Lower leg skin (tissue), 4 donors: ENCODE data around the gene BTN2A1. TPM values are rescaled to one million over a fixed set of nuclear protein-coding genes. Genes with fewer than 3 reads are reported as not detected.
"Not testable (repeated sequence)": the region's sequence is repeated elsewhere in the genome, so short reads cannot be mapped to it uniquely, and the experiment has no call there.

Source experiments
- DNase-seq, 2 donors: peaks; one replicate each; pipeline ENCODE4 v3.0.0-alpha.2; 2019; ENCODE audit warnings: low spot score in 2 of 2
- H3K4me3 ChIP-seq: fragments of 200-600 bp; sonication (generic); 2 replicates; pipeline ENCODE4 v1.5.1; 2017; ENCODE audit warnings: mild to moderate bottlenecking, low read depth; ENCODE audit not compliant: poor library complexity, severe bottlenecking
- CTCF ChIP-seq, 3 donors: fragments of 450-650 bp; IDR thresholded peaks; one replicate each; pipeline ENCODE4 v1.5.1; 2016; ENCODE audit warnings: antibody characterized with exemption in 3 of 3, mild to moderate bottlenecking in 3 of 3, moderate library complexity in 2 of 3
- POLR2A ChIP-seq, 2 donors: fragments of 450-650 bp; IDR thresholded peaks; one replicate each; pipeline ENCODE4 v1.6.1; 2016 to 2017; ENCODE audit warnings: antibody characterized with exemption in 2 of 2, mild to moderate bottlenecking in 1 of 2, moderate library complexity in 1 of 2
- WGBS, 2 donors: methylation state at CpG; one replicate each; pipeline ENCODE4 v1.1.5; 2018; 5-methylcytosine and 5-hydroxymethylcytosine counted together
- intact Hi-C: fragments of 100-400 bp; cut with DNase I; formaldehyde crosslinking; loops from one replicate; pipeline ENCODE4 v1.15.0; 2023; ENCODE audit warnings: low total_unique reads
- total RNA-seq, 4 donors: library from RNA; depleted of rRNA; stranded (reverse); fragments of >200 nt; gene quantifications; one replicate each; pipeline ENCODE4 v1.1.0, GENCODE V29; 2016

The BTN2A1 gene
- total RNA-seq, 4 donors from 2014 or later: 9.9 to 16.4 (median 12.0) TPM

- no peak for TF ChIP-seq POLR2A (IDR thresholded peaks at IDR 0.05)
- TF ChIP-seq CTCF (IDR thresholded peaks at IDR 0.05): no peak
- no peak for DNase-seq
- intact Hi-C loops: no loop called here
- H3K4me3 ChIP-seq: no peak overlapping the region
- 78% methylated on average over 3 of the region's 3 CpGs for WGBS, 2 donors
Observed at GRCh38 chr6:26414281-26414680, 43.5 kb upstream of the BTN2A1 start.

GRCh38 chr6:26415036-26415614 is 42.6 kb upstream of the BTN2A1 start:
- 82 to 86% methylated on average over 1 of the region's 1 CpG for WGBS, 2 donors
- no peak overlapping the region for H3K4me3 ChIP-seq
- intact Hi-C loops: no loop called here
- DNase-seq: no peak
- TF ChIP-seq CTCF (IDR thresholded peaks at IDR 0.05) (no peak), POLR2A (IDR thresholded peaks at IDR 0.05) (no peak)

GRCh38 chr6:26415791-26416190 is 42.0 kb upstream of the BTN2A1 start:
- H3K4me3 ChIP-seq: no peak overlapping the region
- 69 to 90% methylated on average over 2 of the region's 2 CpGs for WGBS, 2 donors
- no peak for DNase-seq

GRCh38 chr6:26416288-26416687 is 41.5 kb upstream of the BTN2A1 start:
- 52 to 95% methylated on average over 1 of the region's 1 CpG for WGBS, 2 donors
- DNase-seq: no peak
- no peak overlapping the region for H3K4me3 ChIP-seq
- intact Hi-C loops: no loop called here
- TF ChIP-seq CTCF (IDR thresholded peaks at IDR 0.05): no peak

More at GRCh38 chr6:26415791-26416190, 42.0 kb upstream of the BTN2A1 start:
- TF ChIP-seq POLR2A (IDR thresholded peaks at IDR 0.05): no peak
- no peak for TF ChIP-seq CTCF (IDR thresholded peaks at IDR 0.05)
- intact Hi-C loops: no loop called here

GRCh38 chr6:26418077-26418476 is 39.7 kb upstream of the BTN2A1 start:
- DNase-seq, intact Hi-C loops, H3K4me3 ChIP-seq: not testable (repeated sequence)
- WGBS, 2 donors: 93 to 94% methylated on average over 2 of the region's 2 CpGs

- DNase-seq, H3K4me3 ChIP-seq, intact Hi-C loops: not testable (repeated sequence)
- 93 to 97% methylated on average over 3 of the region's 3 CpGs for WGBS, 2 donors
Observed at GRCh38 chr6:26418795-26419194, 39.0 kb upstream of the BTN2A1 start.

- no peak for TF ChIP-seq POLR2A (IDR thresholded peaks at IDR 0.05)
- TF ChIP-seq CTCF (IDR thresholded peaks at IDR 0.05): no peak
- DNase-seq: no peak
- WGBS, 2 donors: 18 to 22% methylated on average over 4 of the region's 4 CpGs
- no peak overlapping the region for H3K4me3 ChIP-seq
- intact Hi-C loops: no loop called here
Observed at GRCh38 chr6:26420688-26421171, 37.0 kb upstream of the BTN2A1 start.
